ENCODE measurements around the gene MYLK2. TPM values are rescaled to one million over a fixed set of nuclear protein-coding genes. Genes with fewer than 3 reads are reported as not detected.
"Not testable (repeated sequence)": the region's sequence is repeated elsewhere in the genome, so short reads cannot be mapped to it uniquely, and the experiment has no call there.

Gene MYLK2
- not detected for total RNA-seq

DNA sequence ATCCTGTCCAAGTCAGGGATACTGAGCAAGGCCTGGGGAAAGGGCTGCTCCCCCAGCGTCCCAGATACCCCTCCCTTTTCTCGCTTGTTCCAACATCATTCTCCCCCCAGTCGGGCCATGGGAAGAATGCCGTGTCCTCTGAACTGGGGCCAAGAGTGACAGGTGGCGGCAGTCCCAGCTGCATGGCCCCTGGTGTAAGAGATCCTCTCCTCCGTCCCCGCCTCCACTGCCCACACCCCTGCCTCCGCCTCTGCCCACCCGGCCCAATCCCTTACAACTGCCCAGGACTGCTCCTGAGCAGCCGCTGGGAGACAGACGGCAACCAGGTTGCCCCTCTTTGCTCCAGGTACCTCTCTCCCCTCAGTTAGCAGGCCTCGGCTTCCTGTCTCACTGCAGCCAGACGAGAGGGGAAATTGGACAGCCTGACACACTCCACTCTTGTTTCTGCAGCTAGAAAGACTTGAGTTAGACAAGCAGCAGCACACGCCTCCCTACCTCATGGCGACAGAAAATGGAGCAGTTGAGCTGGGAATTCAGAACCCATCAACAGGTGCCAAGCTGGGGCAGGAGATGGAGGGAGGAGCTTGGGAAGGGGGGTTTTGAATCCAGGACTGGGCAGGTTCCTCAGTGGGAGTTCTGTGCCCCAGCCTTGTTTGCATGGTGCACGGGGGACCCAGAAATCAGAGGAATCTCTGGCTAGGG, at the start of gene MYLK2:
MYLK2 (plus strand) TSS at position 274 of the 702 bp plus-strand sequence; CDS start at position 499, 225 bp downstream.
- ATAC-seq = no peak
- DNase-seq (ENCODE audit: low spot score) = no peak

DNA sequence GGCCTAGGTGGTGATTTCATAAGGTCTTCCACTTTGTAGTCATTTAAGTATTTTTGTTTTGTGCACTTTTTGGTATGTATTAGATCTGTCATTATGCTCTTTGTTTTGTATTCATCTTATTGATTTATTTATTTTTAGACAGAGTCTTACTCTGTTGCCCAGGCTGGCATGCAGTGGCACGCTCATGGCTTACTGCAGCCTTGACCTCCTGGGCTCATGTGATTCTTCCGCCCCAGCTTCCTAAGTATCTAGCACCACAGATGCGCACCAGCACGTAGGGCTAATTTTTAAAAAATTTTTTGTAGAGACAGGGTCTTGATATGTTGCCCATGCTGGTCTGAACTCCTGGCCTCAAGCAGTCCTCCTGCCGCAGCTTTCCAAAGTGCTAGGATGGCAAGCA, 49.5 kb upstream of the MYLK2 start:
- ATAC-seq (peak; percentile 36), DNase-seq (ENCODE audit: low spot score) (no peak)

DNA sequence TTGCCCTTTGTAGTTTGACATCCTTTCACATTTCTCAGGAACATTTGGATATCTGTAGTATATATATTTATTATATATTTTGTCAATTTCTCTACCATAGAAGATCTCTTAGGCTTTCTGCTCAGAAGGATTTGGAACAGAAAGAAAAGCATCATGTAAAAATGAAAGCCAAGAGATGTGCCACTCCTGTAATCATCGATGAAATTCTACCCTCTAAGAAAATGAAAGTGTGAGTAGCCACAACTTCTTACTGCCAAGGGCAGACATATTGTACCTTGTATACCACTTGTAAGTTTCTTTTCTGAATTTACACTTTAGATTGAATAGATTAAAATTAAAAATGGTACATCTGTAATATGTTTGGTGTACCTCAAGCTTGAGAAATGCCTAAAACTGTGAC, 48.9 kb upstream of the MYLK2 start:
- DNase-seq (ENCODE audit: low spot score) = no peak
- ATAC-seq = no peak

DNA sequence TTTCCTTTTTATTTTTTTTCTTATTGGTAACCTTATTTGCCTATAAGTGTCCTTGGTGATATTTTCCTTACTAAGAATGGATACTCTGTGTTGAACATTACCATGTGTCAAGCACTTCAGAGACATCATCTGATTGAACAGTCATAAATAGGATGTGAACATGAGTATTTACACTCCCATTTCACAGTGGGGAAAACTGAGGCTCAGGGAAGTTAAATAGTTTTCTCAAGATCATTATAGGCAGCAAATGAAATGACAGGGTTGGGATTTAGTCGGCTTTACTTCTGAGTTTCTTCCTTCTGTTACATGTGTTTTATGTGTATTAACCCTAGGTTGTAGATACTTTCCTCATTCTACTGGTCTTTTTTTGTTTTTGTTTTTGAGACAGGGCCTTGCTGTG, 44.7 kb upstream of the MYLK2 start:
- no peak for DNase-seq (ENCODE audit: low spot score)
- ATAC-seq = no peak

- DNase-seq (ENCODE audit: low spot score) (no peak), ATAC-seq (no peak)
Measured at GRCh38 chr20:31780839-31781238, 38.3 kb upstream of the MYLK2 start.

DNA sequence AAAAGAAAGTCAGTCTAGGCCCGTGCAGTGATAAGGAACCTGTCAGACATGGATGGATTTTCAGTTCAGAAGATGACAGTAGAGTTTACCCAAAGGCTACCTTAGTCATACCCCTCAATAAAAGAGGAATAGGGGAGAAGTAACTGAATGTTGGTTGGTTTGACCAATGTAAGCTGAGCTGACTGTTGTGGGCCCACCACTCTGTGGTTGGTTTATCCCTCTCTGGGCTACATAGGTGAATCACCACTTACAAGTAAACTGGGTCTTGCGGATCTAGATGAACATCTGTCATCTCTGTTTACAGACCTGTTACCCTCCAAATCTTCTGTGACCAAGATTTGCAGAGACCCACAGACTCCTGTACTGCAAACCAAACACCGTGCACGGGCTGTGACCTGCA, 37.2 kb upstream of the MYLK2 start:
- no peak for ATAC-seq

GRCh38 chr20:31784354-31785044, 34.7 kb upstream of the MYLK2 start:
- ATAC-seq = no peak
- no peak for DNase-seq (ENCODE audit: low spot score)

More for the DNA sequence above, 37.2 kb upstream of the MYLK2 start:
- DNase-seq (ENCODE audit: low spot score) = no peak

GRCh38 chr20:31785089-31785488, 34.1 kb upstream of the MYLK2 start:
- ATAC-seq = no peak
- DNase-seq (ENCODE audit: low spot score) = no peak

DNA sequence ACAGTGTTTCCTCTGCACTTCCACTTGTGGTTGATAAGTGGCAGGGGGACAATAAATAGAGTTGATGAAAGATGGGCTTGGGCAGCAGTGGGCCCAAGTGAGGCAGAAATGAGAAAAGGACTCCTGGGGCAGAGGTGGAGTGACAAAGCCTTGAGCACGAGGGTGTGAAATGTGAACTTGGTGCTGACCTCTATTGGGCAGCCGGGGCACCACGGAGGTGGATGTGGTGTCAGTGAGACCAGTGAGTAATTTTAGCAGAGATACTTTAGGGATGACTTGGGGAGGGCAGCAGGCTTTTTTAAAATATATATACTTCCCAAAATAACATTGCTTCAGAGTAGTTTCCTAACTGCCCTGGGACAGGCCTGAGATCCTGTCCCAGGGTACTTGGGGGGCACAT, 30.6 kb upstream of the MYLK2 start:
- ATAC-seq (peak; percentile 68), DNase-seq (ENCODE audit: low spot score) (no peak)

DNA sequence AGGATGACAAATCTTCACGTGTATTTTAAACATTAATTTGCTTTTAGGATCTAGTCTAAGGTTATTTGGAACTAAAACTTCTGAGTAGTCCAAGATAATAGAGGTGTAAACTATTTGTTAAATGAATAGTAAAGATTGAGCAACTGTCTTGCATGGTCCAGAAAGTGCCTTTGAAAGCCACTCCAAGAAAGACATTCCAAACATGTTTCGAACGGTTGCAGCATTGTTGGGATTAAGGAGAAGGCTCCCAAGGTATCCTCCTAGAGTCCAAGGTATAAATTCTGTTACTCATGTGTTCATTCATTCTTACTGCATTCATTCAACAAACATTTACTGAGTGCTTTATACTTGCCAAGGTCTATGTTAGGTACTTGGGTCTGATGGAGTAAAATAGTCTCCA, 28.8 kb upstream of the MYLK2 start:
- DNase-seq (ENCODE audit: low spot score) (no peak), ATAC-seq (no peak)

GRCh38 chr20:31797364-31797763, 21.8 kb upstream of the MYLK2 start:
- ATAC-seq (no peak), DNase-seq (ENCODE audit: low spot score) (no peak)

DNA sequence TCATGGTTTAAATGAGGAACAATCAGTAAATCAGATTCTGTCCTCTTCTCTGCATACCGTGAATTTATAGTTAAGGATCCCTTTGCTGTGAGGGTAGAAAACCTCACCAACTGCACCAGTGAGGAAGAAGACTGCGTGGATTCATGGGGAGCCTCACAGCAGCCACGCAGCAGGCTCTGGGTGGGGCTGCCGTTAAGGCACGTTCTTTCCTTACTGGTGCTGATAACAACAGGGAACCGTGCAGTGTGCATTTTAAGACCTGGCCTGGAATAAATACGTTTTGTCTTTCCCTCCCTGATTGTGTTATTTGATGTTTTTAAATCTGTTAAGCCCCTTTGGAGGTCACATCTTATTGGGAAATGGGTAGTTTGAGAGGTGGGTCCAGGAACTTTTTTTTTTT, 17.6 kb upstream of the MYLK2 start:
- ATAC-seq (no peak), DNase-seq (ENCODE audit: low spot score) (no peak)

DNA sequence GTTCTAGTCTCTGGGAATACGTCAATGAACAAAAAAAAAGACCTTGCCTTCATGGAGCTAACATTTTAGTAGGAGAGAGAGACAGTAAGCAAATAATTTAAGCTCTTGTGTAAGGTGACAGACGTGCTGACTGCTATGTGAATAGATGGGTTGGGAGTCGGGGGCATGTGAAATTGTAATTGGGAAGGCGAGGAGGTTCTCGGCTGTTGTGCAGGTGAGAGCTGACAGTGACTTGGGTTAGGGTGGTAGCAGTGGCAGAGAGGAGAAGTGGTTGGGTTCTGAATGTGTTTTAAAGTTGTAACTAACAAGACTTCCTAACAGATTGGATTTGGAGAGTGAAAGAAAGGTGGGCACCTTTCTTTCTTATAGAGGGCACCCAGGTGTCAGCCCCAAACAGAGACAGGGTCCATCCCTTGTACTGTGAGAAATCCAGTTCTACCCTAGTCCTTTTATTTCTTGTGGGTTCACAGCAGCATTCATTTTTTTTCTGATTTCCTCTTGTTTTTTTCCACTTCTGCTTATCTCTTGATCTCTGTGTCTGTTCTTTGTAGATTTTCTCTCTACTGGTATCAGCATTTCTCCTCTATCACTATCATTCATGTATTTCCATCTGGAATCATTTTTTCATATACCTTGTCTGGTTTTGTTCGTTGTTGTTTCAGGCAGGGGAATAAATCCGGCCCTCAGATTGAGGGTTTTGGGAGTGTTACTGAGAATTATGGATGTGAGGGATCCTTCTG, 15.4 kb upstream of the MYLK2 start:
- ATAC-seq (no peak), DNase-seq (ENCODE audit: low spot score) (no peak)

DNA sequence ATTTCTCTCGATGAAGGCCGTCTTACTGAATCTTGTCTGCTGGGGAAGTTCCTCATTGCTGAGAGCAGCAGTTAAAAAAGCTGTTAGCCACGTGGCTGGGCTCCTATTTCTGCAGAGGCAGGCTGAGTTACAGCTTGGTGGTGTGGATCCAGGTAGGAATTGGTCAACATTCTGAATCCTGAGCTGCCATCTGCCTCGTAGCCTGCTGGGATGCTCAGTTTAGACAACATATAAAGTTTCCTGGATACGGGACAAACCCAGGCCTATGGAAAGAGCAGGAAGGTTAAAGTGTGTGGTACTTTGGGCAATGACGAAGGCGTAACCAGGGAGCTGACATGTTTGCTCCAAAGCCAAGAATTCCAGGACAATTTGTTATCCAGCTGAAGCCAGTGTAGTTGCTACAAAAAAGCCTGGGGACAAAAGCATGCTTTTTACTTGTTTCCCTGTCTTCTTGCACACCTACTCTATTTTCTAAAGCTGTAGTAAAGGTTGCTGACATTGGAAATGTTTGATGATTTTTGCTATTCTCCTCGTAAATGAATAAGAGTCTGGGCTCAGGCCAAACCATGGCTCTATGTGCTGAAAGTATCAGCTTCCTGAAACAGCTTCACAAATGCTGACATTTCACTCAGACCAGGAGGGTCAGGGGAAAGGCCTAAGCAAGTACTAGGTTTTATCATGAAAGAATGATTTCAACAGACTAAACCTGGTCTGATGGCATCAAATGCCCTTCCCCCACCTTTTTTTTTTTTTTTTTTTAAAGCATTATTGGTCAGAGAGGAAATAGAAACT, 12.4 kb upstream of the MYLK2 start:
- no peak for ATAC-seq
- no peak for DNase-seq (ENCODE audit: low spot score)

DNA sequence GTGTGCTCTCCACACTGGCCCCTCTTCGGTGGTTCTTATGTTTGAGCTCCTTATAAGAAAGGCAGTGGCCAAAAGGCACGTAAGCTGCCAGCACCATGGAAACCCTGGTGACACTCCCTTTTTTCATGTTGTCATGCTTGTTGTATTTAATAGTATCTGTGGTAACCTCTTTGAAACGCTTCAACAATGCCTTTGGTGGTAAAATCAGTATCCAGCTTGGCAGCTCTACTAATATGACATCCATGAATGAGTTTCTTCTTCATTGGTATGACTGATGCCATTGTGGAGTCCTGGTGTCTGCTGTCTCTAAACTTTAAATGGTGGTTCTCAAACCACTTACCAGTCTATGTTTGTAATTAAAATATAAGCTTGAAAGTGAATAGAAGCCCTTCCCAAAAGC, 10.7 kb upstream of the MYLK2 start:
- DNase-seq (ENCODE audit: low spot score) = no peak

GRCh38 chr20:31809661-31810060, 9.5 kb upstream of the MYLK2 start:
- no peak for ATAC-seq
- DNase-seq (ENCODE audit: low spot score) = no peak

More for the DNA sequence above, 10.7 kb upstream of the MYLK2 start:
- ATAC-seq = no peak

DNA sequence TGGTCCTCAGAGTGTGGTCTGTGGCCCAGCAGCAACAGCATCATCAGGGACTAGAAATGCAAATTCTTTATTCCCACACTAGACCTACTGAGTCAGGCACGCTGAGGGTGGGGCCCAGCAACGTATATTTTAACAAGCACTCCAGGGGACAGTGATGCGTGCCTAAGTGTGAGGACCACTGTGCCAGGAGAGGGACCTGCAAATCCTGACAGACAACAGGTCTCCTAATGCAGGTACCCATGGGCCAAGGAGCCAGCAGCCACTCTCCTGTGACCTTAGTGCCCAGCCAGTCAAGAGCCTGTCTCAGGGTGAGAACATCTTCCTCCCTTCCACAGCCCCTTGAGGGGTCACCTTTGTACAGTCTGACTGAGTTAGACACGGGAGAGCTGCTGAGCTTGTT, 8.0 kb upstream of the MYLK2 start:
- DNase-seq (ENCODE audit: low spot score) (no peak), ATAC-seq (no peak)

GRCh38 chr20:31811796-31812728, 7.1 kb upstream of the MYLK2 start:
- ATAC-seq = no peak
- no peak for DNase-seq (ENCODE audit: low spot score)

DNA sequence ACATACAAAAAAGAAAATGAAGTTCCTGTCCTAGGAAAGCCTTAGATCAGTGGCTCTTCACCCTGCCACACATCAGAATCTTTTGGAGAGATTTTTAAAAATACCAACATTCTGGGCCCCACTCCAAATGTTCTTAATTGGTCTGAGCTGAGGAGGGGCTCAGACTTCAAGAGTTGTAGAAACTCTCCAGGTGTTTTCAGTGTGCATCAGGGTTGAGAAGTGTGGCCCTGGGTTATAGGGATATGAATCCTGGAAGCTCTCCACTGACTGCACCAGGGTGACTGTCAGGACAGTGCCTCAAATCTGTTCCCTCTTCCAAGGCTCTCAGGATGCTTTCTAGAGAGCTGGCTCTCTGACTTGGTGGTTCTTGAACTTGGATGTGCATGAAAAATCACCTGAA, 5.5 kb upstream of the MYLK2 start:
- DNase-seq (ENCODE audit: low spot score) (no peak), ATAC-seq (no peak)

- not testable (repeated sequence) for DNase-seq (ENCODE audit: low spot score); ATAC-seq
Measured at GRCh38 chr20:31814142-31814541, 5.0 kb upstream of the MYLK2 start.

Measured in left lobe of liver (tissue), 2 donors.